HEK293 (cell line): ENCODE data around the gene PDK2.

ENCODE experiments used
- CTCF ChIA-PET: fragments of 350-600 bp; formaldehyde crosslinking; extraction: SDS; loops from one replicate; lab custom pipeline; 2021; ENCODE audit warnings: antibody characterized with exemption; lab: Yijun Ruan, JAX
- POLR2A ChIA-PET: fragments of 300-600 bp; formaldehyde crosslinking; extraction: SDS; loops from one replicate; lab custom pipeline; 2020; ENCODE audit warnings: antibody characterized with exemption, inconsistent platforms; lab: Yijun Ruan, JAX
- H3K27ac ChIP-seq: fragments of 200-500 bp; sonication (Bioruptor generic); 2 replicates; pipeline ENCODE4 v1.5.1; 2014; ENCODE audit warnings: low read depth, low read length, control low read depth, inconsistent platforms; ENCODE audit errors: extremely low read depth
- H3K36me3 ChIP-seq, 2 experiments: fragments of 200-500 bp in 1 of 2; sonication (Bioruptor generic) in 1 of 2; 1 replicate in 1 of 2; 2 replicates in 1 of 2; pipeline ENCODE4 v1.5.1; 2014 to 2017; ENCODE audit warnings: inconsistent platforms in 2 of 2, low read length in 2 of 2; ENCODE audit not compliant: control insufficient read depth in 2 of 2, insufficient read depth in 1 of 2
- H3K4me1 ChIP-seq: fragments of 200-500 bp; sonication (Bioruptor generic); 2 replicates; pipeline ENCODE4 v1.5.1; 2014; ENCODE audit warnings: mild to moderate bottlenecking, low read length, inconsistent platforms; ENCODE audit not compliant: control insufficient read depth, insufficient read depth
- H3K4me3 ChIP-seq: 2 replicates; pipeline ENCODE4 v1.5.1; 2011; ENCODE audit warnings: low read depth, mild to moderate bottlenecking, control low read depth, low read length, moderate library complexity
- H3K9me3 ChIP-seq: fragments of 200-500 bp; sonication (Bioruptor generic); 2 replicates; pipeline ENCODE4 v1.5.1; 2014; ENCODE audit warnings: low read depth, low read length, inconsistent platforms; ENCODE audit not compliant: control insufficient read depth, insufficient read depth
- AEBP2 ChIP-seq: fragments of 450-650 bp; formaldehyde crosslinking; IDR thresholded peaks from 2 replicates; pipeline ENCODE4 v1.5.1; 2016; ENCODE audit warnings: missing biosample characterization, missing genetic modification characterization, borderline replicate concordance
- HOXA7 ChIP-seq: sonication (generic); formaldehyde crosslinking; IDR thresholded peaks from 2 replicates; pipeline ENCODE4 v1.8.1; 2022; ENCODE audit warnings: missing genetic modification reagents, borderline replicate concordance
- PRDM2 ChIP-seq: fragments of 450-650 bp; formaldehyde crosslinking; IDR thresholded peaks from 2 replicates; pipeline ENCODE4 v1.5.1; 2016; ENCODE audit warnings: missing biosample characterization, missing genetic modification characterization, borderline replicate concordance
- YY1 ChIP-seq: fragments of 450-650 bp; formaldehyde crosslinking; IDR thresholded peaks from 2 replicates; pipeline ENCODE4 v1.5.1; 2018; ENCODE audit warnings: missing biosample characterization, missing genetic modification characterization
- ZBTB44 ChIP-seq: fragments of 450-650 bp; IDR thresholded peaks from 2 replicates; pipeline ENCODE4 v1.5.1; 2018; ENCODE audit warnings: missing biosample characterization, mild to moderate bottlenecking, missing genetic modification characterization
- ZBTB48 ChIP-seq: fragments of 450-650 bp; formaldehyde crosslinking; IDR thresholded peaks from 2 replicates; pipeline ENCODE4 v1.5.1; 2016; ENCODE audit warnings: missing biosample characterization, missing genetic modification characterization
- ZEB2 ChIP-seq: fragments of 450-650 bp; formaldehyde crosslinking; IDR thresholded peaks from 2 replicates; pipeline ENCODE4 v1.5.1; 2016; ENCODE audit warnings: missing biosample characterization, missing genetic modification characterization
- ZFP41 ChIP-seq: fragments of 450-650 bp; formaldehyde crosslinking; IDR thresholded peaks from 2 replicates; pipeline ENCODE4 v1.5.1; 2016; ENCODE audit warnings: missing biosample characterization, missing genetic modification characterization, borderline replicate concordance
- ZNF16 ChIP-seq: fragments of 450-650 bp; formaldehyde crosslinking; IDR thresholded peaks from 2 replicates; pipeline ENCODE4 v1.5.1; 2016; ENCODE audit warnings: low read depth, missing biosample characterization, missing genetic modification characterization
- ZNF211 ChIP-seq: fragments of 450-650 bp; formaldehyde crosslinking; IDR thresholded peaks from 2 replicates; pipeline ENCODE4 v1.5.1; 2016; ENCODE audit warnings: low read depth, missing biosample characterization, missing genetic modification characterization
- ZNF214 ChIP-seq: fragments of 450-650 bp; formaldehyde crosslinking; IDR thresholded peaks from 2 replicates; pipeline ENCODE4 v1.5.1; 2017; ENCODE audit warnings: missing biosample characterization, mild to moderate bottlenecking, missing genetic modification characterization, borderline replicate concordance
- ZNF324 ChIP-seq: fragments of 450-650 bp; formaldehyde crosslinking; IDR thresholded peaks from 2 replicates; pipeline ENCODE4 v1.5.1; 2016; ENCODE audit warnings: missing biosample characterization, missing genetic modification characterization
- ZNF335 ChIP-seq: fragments of 450-650 bp; formaldehyde crosslinking; conservative IDR thresholded peaks from 2 replicates; pipeline ENCODE4 v1.5.1; 2016; ENCODE audit warnings: missing biosample characterization, missing genetic modification characterization
- ZNF514 ChIP-seq: fragments of 450-650 bp; formaldehyde crosslinking; IDR thresholded peaks from 2 replicates; pipeline ENCODE4 v1.5.1; 2016; ENCODE audit warnings: missing biosample characterization, missing genetic modification characterization
- ZNF544 ChIP-seq: fragments of 450-650 bp; formaldehyde crosslinking; IDR thresholded peaks from 2 replicates; pipeline ENCODE4 v1.5.0; 2017; ENCODE audit warnings: missing biosample characterization, missing genetic modification characterization
- ZNF548 ChIP-seq: fragments of 450-650 bp; formaldehyde crosslinking; IDR thresholded peaks from 2 replicates; pipeline ENCODE4 v1.5.1; 2016; ENCODE audit warnings: missing biosample characterization, missing genetic modification characterization
- ZNF664 ChIP-seq: fragments of 450-650 bp; formaldehyde crosslinking; IDR thresholded peaks from 2 replicates; pipeline ENCODE4 v1.5.1; 2016; ENCODE audit warnings: missing biosample characterization, missing genetic modification characterization
- ZNF843 ChIP-seq: fragments of 450-650 bp; formaldehyde crosslinking; IDR thresholded peaks from 2 replicates; pipeline ENCODE4 v1.5.1; 2016; ENCODE audit warnings: missing biosample characterization, missing genetic modification characterization
- ZXDB ChIP-seq: fragments of 450-650 bp; formaldehyde crosslinking; IDR thresholded peaks from 2 replicates; pipeline ENCODE4 v1.5.1; 2016; ENCODE audit warnings: missing biosample characterization, missing genetic modification characterization
- TF ChIP-seq, protein P1 (sequence below): fragments of 450-650 bp; formaldehyde crosslinking; IDR thresholded peaks from 2 replicates; pipeline ENCODE4 v1.5.1; 2016; ENCODE audit warnings: missing biosample characterization, missing genetic modification characterization, low read depth

The PDK2 gene

GRCh38 chr17:50094753-50095619, at the start of gene PDK2 (continued):
- peak; percentile 72 for TF ChIP-seq ZXDB
- peak; percentile 35; the same call in 1 of the 2 replicates for TF ChIP-seq ZNF843 (tag by site-specific recombination)

DNA sequence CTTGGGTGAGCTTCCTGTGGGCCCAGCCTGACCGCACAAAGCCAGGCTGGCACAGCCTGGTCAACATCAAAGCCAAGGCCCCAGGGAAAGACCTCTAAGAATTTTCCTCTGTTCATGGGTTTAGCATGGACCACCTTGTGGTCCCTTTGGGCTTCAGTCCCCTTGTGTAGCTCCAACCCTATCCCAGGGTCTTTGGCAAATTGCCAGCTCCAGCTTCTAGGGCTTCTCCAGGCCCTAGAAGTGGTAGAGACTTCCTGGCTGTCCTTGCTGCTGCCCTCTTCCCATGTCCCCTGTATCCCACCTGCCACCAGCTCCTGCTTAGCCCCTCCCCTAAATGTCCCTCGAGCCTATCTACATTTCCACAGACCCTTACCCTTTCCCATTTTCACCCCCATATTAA, 49.0 kb upstream of the PDK2 start:
- ChIA-PET POLR2A (interaction anchor here (1.1 kb wide), 1 partner anchor 9 kb away, joined by 3 read pairs; no protein-coding TSS in a partner anchor), CTCF (interaction anchor here (0.6 to 1.4 kb wide), 7 partner anchors 10 to 48 kb away, joined by 3 to 8 read pairs (median 4); partner anchors contain the start of gene ITGA3)
- TF ChIP-seq ZNF335 (tag by site-specific recombination) (peak; percentile 32; the same call in 1 of the 2 replicates), ZNF664 (tag by site-specific recombination) (no peak)
- Histone ChIP-seq H3K9me3 (no peaks in the 10 kb centered on the region), H3K36me3 (no peaks in the 10 kb centered on the region), H3K4me1 (peaks cover 7% of the 10 kb centered on the region; the same call in 1 of the 2 replicates), H3K4me3 (no peak overlapping the region), H3K27ac (no peak overlapping the region)

- CTCF ChIA-PET, result interaction anchor here (0.6 to 1.4 kb wide), 4 partner anchors 10 to 48 kb away, joined by 4 to 8 read pairs (median 4); partner anchors contain the start of gene ITGA3
- Histone ChIP-seq H3K27ac (no peak overlapping the region), H3K36me3 (no peaks in the 10 kb centered on the region), H3K4me1 (peaks cover 8% of the 10 kb centered on the region; the same call in 1 of the 2 replicates), H3K9me3 (no peaks in the 10 kb centered on the region), H3K4me3 (no peak overlapping the region)
- TF ChIP-seq ZNF548 (tag by site-specific recombination) (no peak), HOXA7 (CRISPR knock-in tag) (no peak), YY1 (tag by site-specific recombination) (no peak), ZFP41 (tag by site-specific recombination) (no peak), ZNF211 (tag by site-specific recombination) (no peak), ZNF514 (tag by site-specific recombination) (no peak), ZNF214 (no peak), ZNF16 (no peak), AEBP2 (tag by site-specific recombination) (no peak), ZNF324 (tag by site-specific recombination) (no peak), ZBTB44 (tag by site-specific recombination) (no peak), ZBTB48 (no peak), PRDM2 (tag by site-specific recombination) (no peak), ZEB2 (tag by site-specific recombination) (no peak), ZNF544 (no peak)
- TF ChIP-seq, protein P1, sequence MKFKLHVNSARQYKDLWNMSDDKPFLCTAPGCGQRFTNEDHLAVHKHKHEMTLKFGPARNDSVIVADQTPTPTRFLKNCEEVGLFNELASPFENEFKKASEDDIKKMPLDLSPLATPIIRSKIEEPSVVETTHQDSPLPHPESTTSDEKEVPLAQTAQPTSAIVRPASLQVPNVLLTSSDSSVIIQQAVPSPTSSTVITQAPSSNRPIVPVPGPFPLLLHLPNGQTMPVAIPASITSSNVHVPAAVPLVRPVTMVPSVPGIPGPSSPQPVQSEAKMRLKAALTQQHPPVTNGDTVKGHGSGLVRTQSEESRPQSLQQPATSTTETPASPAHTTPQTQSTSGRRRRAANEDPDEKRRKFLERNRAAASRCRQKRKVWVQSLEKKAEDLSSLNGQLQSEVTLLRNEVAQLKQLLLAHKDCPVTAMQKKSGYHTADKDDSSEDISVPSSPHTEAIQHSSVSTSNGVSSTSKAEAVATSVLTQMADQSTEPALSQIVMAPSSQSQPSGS (tag by site-specific recombination), result no peak
- POLR2A ChIA-PET, result interaction anchor here (0.6 to 1.2 kb wide), 3 partner anchors 8 to 835 kb away, joined by 3 to 6 read pairs (median 4); no protein-coding TSS in a partner anchor
Observed at GRCh38 chr17:50046667-50047066, 48.5 kb upstream of the PDK2 start.
